NCI-H2029 treated with DMSO at 0.1 percent for 48 hours (cell line): ENCODE results near the gene TMEM42.
A peak's percentile ranks its signal among the peaks of the same experiment; 100 is the strongest.
"Not testable (repeated sequence)": the region's sequence is repeated elsewhere in the genome, so short reads cannot be mapped to it uniquely, and the experiment has no call there.

Experiments used
- DNase-seq: peaks from one replicate; lab custom pipeline; 2025; lab: John Stamatoyannopoulos, UW

The TMEM42 gene

DNA sequence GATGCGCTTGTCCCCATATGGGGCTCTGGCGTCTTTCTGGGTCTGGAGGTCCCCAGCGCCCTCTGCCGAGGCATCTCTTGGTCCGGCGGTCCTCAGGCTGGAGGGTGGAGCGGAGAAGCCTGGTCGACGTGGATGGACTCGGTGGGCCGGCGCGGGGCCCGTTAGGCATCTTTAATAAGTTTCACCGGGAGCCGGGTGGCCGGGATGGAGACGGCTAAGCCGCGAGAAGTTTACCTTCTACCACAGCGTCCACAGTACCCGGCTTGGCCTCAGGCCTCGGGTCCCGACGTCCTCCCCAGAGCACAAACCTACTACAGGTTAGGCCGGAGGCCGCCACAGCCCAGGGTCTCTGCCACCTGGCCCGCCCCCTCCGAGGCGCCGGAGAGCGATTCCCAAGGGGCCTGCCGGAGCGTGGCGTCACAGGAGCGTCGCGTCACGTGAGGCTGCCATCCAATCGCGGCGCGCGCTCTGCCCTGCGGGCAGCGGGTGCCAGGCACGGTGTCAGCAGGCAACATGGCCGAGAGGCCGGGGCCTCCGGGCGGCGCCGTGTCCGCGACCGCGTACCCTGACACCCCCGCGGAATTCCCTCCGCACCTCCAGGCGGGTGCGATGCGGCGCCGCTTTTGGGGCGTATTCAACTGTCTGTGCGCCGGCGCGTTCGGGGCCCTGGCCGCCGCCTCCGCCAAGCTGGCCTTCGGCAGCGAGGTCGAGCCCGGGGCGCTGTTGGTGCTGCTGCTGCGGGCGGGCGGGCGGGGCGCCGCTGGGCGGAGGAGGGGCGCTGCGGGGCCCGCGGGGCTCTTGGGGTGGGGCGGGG lies at the start of gene TMEM42:
TSS of gene TMEM42 (plus strand) at position 501 of the 814 bp plus-strand sequence. CDS start at position 514, 13 bp downstream.
- peak; percentile 76 for DNase-seq

- no peak for DNase-seq
Observed at GRCh38 chr3:44814751-44815150, 47.0 kb upstream of the TMEM42 start.

- not testable (repeated sequence) for DNase-seq
Observed at GRCh38 chr3:44816334-44816733, 45.4 kb upstream of the TMEM42 start.

DNA sequence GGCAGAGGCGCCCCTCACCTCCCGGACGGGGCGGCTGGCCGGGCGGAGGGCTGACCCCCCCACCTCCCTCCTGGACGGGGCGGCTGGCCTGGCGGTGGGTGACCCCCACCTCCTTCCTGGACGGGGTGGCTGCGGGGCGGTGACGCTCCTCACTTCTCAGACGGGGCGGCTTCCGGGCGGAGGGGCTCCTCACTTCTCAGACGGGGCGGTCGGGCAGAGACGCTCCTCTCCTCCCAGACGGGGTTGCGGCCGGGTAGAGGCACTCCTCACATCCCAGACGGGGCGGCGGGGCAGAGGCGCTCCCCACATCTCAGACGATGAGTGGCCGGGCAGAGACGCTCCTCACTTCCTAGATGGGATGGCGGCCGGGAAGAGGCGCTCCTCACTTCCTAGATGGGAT lies 40.5 kb upstream of the TMEM42 start:
- DNase-seq = not testable (repeated sequence)

DNA sequence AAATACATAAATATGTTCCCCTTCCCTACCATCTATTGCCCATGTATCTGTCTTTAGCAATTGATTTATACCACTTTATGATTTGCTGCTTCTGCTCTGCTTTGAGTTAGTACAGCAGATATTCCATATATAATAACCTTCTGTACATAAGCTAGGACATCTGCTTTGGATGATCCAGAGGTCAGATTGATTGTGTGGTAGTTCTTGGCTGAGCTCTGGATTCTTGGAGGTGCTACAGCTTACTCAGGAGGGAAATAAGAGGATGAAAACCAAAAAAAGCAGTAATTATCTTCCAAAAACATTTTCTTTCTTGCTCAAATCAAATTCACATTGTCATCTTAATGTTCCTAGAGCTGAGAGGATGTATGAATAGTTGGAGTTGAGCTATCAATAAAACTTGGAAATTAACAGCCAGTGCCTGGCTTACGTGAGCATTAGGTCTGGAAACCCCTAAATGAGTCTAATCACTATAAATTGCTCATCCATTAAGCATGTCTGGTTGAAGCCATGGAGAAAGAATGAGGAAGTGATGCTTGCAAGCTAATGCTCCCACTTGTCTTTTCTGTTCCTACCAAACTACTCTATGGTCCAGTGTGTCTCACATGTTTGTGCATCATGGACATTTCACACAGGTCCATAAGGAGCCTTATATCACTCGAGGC lies 36.3 kb upstream of the TMEM42 start:
- DNase-seq = no peak

- no peak for DNase-seq
Observed at GRCh38 chr3:44827196-44827595, 34.5 kb upstream of the TMEM42 start.

GRCh38 chr3:44831232-44831631 lies 30.5 kb upstream of the TMEM42 start:
- DNase-seq = no peak

DNA sequence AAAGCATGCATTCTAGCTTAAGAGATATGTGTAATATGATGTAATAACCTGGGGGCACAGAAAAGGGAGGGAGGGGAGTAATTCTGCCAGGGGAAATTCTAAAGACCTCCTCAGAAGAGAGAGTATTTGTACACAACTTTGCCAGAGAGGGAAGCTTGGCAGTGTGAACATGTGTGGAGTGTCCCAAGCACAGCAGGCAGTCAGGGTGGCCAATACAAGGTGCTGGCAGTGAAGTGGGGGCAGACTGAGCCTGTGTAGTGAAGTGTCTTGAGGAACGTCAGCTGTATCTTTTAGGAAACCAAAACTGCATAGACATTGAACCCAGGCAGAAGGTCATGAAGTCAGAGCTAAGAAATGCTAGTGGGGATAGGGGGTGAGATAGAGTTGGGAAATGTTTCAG lies 29.7 kb upstream of the TMEM42 start:
- no peak for DNase-seq

DNA sequence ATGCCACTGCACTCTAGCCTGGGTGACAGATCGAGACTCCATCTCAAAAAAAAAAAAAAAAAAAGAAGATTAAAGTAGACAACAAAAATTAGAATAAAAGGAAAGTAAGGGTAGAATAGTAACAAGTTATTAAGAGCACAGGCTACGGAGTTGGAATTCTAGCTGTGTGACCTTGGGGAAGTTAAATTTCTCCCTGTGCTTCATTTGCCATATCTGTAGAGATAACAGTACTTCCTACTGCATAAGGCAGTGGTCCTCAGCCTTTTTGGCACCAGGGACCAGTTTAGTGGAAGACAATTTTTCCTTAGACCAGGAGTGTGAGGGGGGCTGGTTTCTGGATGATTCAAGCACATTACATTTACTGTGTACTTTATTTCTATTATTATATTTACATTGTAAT lies 28.7 kb upstream of the TMEM42 start:
- no peak for DNase-seq

DNA sequence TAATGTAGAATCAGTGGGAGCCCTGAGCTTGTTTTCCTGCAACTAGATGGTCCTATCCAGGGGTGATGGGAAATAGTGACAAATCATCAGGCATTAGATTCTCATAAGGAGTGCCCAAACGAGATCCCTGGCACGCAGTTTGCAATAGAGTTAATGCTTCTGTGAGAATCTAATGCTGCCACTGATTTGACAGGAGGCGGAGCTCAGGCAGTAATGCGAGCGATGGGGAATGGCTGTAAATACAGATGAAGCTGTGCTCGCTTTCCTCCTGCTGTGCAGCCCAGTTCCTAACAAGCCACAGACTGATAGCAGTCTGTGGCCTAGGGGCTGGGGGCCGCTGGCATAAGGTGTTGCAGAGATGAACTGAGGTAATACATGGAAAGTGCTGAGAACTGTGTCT lies 28.3 kb upstream of the TMEM42 start:
- no peak for DNase-seq

DNA sequence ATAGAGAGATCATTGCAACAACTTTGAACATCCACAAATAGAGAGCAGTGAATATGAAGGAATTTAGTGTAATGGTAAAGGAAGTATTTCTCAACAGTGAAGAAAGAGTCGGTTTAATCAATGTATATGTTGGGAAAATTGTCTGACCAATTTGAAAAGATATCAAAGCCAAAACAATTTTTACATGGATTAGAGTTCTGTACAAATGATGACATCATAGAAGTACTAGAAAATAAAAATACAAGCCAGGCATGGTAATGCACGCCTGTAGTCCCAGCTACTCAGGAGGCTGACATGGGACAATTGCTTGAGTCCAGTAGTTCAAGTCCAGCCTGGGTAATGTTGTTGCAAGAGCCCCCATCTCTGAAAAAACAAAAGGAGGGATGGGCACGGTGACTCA lies 26.0 kb upstream of the TMEM42 start:
- DNase-seq = no peak

- DNase-seq = no peak
Observed at GRCh38 chr3:44842376-44842775, 19.3 kb upstream of the TMEM42 start.

- no peak for DNase-seq
Observed at GRCh38 chr3:44845528-44846520, 15.9 kb upstream of the TMEM42 start.

- DNase-seq = no peak
Observed at GRCh38 chr3:44848634-44849033, 13.1 kb upstream of the TMEM42 start.

DNA sequence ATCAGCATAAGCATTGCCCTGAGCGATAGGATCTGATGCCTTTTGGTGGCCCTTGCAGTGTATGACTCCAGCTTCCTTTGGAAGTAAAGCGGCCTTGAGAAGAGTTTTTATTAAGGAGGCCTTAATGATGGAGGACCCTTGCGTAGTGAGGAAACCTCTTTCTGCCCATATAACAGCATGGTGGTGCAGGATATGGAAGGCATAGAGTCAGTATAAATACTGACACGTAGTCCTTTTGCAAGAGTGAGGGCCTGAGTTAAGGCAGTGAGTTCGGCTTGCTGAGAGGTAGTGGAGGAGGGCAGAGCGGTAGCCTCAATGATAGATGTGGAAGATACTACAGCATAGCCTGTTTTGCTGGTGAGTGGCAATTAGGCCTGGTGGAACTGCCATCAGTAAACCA lies 5.0 kb upstream of the TMEM42 start:
- DNase-seq = not testable (repeated sequence)

DNA sequence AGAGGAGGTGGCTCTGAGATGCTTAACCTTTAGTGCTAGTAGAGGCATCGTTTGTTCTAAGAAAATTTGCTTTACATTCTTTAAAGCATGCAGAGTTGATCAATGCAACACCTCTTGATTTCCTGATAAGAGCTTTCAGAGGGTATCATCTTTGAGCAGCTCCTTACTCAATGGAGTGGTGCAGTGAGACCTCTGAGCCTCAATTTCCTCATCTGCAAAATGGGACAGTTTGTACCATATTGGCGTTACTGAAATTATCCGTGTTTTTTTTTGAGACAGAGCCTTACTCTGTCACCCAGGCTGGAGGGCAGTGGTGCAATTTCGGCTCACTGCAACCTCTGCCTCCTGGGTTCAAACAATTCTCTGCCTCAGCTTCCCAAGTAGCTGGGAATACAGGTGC lies 1.6 kb upstream of the TMEM42 start:
- no peak for DNase-seq

GRCh38 chr3:44862226-44862637 lies 520 bp downstream of the TMEM42 start:
- DNase-seq = no peak

DNA sequence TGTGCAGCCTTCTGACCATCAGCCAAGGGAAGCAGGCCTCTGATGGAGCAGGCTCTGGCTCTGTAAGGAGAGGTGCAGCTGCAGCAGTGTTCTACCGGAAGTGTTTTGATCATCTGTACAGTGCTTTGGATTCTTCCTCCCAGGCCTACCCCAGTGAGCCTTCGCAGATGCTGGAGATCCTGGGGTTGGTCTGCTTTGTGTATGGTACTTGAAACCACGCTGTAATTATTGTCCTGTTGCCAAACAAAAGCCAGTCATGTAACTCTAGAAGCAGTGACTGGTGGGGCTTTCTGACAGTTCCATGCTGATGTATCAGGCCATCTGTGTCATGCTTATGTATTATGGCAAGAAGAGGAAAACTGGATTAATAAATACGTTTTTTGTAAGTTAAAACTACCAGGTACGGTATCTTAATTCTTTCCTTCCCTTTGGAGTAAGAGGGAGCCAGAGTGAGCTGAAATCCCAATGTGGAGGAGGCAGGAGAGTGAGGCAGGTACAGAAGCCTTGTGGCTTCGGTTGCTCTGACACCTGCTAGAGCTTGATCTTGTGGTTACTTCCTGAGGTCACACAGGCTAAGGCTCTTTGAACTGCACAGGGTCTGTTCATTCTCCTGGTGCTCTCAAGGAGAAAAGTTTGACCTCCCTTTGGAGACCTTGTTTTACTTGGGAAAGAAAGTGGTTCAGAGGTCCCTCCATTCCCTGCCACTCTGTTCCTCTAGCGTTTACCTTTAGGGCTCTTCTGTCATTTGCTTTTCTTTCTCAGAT lies 3.7 kb downstream of the TMEM42 start:
- DNase-seq = peak; percentile 88

DNA sequence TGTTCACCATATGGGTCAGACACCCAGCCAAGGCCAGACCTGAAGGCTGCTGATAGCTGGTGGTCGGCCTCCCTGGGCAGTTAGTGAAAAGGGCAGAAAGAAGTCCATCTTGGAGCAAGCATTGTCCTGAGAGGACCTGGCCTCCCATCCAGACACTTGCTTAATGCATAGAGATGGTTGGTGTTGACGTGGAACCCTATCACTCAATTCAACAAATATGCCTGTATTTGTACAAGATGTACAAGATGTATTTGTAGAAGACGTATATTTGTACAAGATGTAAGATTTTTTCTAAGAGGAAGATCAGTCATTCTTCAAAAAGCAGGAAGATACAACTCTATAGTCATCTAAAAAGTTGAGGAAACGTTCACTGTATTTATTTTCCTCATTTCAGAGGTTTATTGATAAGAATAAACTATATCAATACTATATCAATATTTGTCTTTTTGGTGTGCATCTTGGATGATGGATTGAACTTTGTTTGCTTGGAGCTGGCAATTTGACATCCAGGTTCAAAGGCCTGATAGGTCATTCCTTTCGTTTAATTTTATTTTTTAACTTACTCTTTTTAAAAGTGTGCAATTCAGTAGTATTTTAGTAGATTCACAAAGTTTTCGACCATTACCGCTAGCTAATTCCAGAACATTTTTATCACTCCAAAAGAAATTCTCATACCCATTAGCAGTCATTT lies 5.9 kb downstream of the TMEM42 start:
- no peak for DNase-seq

GRCh38 chr3:44870375-44871061 lies 8.8 kb downstream of the TMEM42 start:
- peak; percentile 91 for DNase-seq
